Endothelial cell of hepatic sinusoid (primary cell): Measurements from ENCODE around the gene GCKR.

ENCODE experiments used
- in situ Hi-C: cut with HindIII; loops from 2 replicates; pipeline ENCODE4 v1.10.0; 2017; ENCODE audit warnings: low sequenced_read_pairs

GCKR gene, protein sequence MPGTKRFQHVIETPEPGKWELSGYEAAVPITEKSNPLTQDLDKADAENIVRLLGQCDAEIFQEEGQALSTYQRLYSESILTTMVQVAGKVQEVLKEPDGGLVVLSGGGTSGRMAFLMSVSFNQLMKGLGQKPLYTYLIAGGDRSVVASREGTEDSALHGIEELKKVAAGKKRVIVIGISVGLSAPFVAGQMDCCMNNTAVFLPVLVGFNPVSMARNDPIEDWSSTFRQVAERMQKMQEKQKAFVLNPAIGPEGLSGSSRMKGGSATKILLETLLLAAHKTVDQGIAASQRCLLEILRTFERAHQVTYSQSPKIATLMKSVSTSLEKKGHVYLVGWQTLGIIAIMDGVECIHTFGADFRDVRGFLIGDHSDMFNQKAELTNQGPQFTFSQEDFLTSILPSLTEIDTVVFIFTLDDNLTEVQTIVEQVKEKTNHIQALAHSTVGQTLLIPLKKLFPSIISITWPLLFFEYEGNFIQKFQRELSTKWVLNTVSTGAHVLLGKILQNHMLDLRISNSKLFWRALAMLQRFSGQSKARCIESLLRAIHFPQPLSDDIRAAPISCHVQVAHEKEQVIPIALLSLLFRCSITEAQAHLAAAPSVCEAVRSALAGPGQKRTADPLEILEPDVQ

DNA sequence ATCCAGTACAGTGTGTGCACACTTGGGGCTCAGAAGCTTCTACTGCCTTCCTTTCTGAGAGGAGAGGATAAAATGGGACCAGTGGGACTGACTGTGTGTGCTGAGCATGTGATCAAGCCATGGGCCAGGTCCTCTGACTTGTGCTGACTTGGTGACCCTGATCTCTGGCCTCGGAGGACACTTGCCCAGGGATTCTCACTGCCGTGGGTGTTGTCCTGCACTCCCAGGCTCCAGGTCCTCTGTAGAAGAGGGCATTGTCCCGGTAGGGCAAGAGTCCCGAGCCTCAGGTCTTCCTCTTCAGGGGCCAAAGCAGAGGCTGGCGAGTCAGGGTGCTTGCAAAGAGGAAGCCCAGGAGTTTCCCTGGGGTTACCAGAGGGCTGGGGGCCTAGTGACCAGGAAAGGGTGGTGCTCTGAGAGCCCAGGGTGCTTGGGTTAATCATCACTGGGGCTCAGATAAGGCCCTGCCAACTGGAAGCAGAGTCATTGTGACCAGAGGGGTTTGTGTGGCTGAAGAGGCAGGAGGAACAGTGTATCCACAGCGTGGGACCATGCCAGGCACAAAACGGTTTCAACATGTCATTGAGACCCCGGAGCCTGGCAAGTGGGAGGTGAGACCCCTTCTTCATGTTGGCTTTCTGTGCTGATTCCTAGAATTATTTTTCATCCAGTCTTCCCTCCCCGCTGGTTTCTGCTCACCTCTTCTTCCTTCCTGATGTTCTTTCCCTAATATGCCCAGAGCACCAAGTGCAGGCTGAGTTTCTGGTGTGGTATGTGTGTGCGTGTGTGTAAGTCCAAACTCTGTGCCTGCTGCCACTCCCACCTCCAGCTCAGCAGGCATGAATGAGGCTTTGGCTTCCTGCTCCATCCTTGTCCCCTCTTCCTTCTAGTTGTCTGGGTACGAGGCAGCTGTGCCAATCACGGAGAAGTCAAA, at the start of gene GCKR:
GCKR (plus strand) TSS at position 483 of the 931 bp plus-strand sequence; CDS start at position 549, 66 bp downstream.
- in situ Hi-C loops, result no loop called here

DNA sequence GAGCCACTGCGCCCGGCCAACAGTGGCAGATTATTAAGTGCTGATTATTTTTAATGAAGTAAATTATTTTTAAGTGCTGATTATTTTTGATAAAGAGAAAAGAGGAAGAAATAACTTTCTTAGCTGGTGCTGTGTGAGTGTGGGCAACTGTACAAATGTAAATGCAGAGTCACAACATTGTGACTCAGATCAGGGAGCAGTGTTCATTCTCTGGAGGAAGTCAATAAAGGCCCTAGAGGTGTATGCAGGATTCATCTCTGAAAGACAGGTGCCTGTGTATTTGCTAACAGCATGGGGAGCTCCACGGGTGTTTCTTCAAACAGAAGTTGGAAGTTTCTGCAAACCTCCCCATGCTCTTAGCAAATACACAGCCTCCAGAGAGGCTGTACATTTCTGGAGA, 48.3 kb upstream of the GCKR start:
- in situ Hi-C loops, result no loop called here

DNA sequence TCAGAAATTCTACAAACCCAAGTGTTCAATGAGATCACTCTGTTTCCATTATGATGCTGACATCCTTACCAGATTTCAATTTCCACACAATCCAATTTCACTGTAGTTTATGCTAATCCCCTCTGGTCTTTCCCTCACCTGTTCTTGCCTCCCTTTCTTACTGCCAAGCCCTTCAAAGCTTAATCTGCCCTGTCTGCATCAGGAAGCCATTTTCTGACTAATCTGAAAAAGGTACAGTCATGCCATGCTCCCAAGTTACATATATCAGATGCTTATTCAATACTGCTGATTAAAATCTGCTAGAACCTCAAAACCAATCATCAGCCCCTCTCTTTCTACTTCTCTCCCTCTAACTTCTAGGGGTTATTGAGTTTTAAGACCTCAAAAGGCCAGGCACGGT, 45.5 kb upstream of the GCKR start:
- in situ Hi-C loops, result no loop called here

DNA sequence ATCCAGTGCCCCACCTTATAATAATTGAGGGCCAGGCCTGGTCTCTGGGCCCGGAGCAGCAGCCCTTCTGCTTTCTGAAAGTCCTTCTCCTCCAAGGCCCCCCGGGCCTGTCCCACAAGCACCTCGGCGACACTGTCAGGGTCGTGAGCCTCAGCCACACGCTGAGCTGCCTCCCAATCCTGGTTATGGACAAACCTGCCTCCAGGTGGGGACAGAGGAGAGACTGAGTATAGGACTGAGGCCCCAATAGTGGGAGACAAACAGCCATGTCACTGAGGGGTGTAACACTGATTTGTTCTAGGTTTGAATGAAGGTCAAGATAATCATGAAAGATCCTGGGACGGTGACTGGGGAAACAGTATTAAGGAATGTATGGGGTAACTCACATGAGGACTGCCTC, 42.7 kb upstream of the GCKR start:
- in situ Hi-C loops, result no loop called here

DNA sequence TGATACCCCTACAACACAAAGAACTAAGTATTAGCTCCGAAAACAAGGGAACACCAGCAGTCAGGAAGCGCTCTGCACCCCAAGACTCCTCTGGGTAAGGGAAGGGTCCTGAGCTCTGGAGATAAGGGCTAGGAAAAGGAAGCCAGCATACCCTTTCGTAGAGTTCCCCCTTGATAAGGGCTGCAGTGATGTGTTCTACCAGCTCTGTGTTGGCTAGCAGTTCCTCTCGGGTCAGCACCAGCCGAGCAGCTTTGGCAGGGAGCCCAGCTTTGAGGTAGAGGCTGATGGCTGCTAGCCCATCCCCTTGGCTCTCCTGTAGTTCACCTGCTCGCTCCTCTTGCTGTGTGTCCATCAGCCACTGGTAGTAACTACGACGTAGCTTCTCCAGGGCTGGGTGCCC, 35.5 kb upstream of the GCKR start:
- in situ Hi-C loops, result no loop called here

DNA sequence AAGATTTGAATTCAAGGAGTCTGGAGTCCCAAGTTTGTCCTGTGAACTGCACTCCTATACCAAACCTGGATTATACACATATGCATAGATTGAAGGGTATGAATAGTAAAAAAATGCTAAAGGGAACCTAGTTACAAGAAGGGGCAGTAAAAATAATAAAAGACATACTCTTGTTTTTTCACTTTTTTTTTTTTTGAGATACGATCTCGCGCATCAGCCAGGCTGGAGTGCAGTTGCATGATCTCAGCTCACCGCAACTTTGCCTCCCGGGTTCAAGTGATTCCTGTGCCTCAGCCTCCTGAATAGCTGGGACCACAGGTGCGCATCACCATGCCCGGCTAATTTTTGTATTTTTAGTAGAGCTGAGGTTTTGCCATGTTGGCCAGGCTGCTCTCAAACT, 32.2 kb upstream of the GCKR start:
- in situ Hi-C loops, result no loop called here

DNA sequence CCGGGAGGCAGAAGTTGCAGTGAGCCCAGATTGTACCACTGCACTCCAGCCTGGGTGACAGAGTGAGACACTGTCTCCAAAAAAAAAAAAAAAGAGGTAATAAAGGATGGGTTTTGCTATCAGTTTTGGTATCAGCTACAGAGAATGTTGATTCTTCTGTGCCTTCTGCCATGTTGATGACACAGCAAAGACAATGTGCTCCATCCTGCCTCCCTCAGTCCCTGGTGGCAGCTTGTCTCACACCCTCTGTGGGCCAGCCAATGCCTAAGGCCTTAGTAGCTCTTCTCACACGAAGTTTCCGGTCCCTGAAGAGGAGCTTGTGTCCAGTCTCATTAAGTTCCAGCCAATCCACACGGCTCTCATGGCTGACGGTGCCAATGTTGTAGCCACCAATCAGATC, 24.7 kb upstream of the GCKR start:
- in situ Hi-C loops, result no loop called here

DNA sequence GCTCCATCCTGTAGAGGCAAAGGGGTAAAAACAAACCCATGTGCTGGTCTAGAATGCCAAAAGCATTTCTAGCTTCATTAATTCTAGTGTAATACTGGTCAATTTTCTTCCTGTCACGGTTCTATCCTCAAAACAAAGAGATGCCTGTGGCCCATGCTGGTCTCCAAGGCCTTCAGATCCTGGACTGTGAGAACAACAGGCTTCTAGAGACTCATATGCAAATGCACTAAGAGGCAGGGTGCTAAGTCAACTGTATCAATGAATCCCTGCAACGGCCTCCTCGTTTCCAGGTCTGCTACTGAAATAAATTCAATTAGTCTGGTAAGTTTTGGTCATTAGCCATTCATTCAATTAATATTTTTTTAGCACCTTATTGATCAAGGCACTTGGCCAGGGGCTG, 11.1 kb upstream of the GCKR start:
- in situ Hi-C loops, result no loop called here

DNA sequence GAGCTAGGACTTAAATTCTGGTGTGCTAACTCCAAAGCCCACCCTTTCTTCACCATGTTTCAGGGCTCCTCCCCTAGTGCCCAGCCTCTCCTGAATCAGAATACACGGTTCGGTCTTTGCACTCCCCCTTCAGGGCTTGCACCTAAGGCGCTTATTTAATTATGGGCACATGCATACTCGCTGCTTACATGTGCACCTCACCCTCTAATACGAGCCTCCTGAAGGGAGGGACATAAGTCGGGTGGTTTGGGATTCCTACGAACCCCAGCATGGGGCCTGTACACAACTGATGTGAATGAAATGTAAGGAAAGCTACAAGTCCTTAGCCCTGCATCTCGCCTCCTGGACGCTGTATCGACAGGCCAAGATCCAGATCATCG, 7.5 kb upstream of the GCKR start:
- in situ Hi-C loops, result no loop called here

DNA sequence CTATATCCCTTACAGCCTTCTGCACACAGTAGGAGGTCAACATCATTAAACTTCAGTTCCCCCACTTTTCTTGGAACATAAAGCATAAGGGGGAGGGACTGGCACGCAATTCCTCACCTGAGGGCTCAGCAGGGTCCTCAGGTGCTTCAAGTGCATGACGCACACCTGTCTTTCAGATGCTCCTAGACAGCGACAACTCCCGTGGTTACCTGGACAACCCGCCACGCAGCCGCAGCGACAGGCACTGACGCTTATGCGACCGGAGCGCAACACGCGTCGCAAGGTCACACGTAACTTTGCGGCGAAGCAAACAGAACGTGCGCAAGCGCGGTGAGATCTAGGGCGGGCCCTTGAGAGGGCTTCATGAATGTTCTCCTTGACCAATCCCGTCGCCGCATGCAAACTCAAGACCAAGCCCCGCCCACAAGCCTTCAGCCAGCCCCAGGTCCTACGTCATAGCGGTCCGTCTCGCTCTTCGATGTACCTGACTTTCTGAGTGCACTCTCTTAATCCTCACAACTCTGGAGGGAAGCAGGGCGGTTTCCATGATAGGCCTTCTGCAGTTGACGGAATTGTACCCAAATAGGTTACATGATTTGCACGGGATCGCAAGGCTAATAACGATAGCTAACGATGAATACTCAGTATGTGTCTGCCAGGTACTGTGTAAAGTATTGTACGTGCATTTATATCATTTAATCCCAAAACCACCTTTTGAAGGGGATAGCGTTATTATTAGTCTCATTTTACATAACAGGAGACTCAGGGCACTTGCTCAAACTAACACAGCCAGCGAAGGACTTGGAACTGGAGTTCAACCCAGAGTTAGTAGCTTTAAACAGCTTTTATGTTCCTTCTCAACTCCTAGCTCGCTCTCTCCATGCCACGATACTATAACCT, 6.9 kb upstream of the GCKR start, which contains the start of gene IFT172:
IFT172 (minus strand) TSS at position 246 of the 900 bp plus-strand sequence; CDS start at position 156, 90 bp downstream.
- in situ Hi-C loops, result no loop called here

DNA sequence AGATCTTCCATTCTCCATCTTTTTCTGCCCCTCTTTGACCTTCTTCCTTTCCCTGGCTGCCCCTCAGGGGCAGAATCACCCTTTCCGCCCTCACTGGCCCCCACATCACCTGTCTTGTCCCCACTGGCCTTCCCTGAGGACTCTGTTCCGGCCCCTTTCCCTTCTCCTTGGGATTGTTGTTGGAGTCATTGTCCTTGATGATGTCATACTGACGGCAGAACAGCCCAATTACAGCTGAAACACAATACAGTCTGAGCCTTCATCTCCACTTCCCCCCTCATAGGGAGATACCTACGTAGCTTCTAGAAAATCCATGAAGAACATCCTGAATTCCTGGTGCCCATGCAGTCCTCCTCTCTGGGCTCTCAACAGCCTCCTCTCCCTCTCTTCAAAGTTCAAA, 4.1 kb upstream of the GCKR start:
- in situ Hi-C loops, result no loop called here

DNA sequence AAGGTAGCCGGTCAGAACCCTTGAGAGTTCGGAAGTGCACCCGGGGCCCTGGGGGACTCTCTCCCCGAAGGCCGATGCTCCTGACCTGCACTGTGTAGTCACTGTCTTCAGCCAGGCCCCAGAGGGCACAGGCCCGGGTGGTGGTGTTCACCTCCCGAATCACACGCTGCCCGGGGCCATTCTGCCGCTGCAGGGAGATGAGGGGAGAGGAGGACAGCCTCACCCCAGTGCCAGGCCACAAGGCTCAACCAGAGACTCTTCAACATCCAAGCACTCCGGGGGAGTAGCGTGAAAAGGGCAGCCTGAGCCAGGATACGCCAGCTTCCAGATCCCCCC, 2.7 kb upstream of the GCKR start:
- in situ Hi-C loops, result no loop called here

DNA sequence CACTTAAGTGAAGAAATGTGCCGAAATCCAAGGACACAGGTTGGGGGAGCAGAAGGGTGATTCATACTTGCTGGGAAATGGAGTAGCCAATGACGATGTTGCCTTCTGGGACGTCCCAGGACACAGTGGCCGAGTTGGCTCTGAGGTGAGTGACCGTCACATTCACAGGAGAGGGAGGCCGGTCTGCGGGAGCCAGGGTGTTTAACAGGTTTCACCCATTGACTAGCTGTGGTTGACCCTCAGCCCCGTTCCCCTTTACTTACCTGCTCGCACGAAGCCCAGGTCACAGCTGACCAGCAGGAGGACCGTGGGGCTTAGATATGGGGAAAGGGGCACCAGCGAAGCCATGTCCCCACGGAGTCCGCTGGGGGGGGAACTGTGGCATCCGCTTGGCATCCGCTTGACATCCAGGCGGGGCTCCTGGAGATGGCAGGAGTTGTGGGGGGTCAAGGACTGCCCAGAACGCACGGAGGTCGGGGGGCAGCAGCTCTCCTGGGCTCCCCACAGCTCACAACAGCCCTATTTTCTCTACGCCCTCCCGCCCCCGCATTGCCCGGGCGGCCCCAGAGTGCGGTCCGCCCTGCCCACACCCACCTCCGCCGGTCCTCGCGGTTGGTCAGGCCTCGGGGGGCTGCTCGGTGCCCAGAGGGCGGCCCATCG, 2.2 kb upstream of the GCKR start:
- in situ Hi-C loops, result no loop called here

DNA sequence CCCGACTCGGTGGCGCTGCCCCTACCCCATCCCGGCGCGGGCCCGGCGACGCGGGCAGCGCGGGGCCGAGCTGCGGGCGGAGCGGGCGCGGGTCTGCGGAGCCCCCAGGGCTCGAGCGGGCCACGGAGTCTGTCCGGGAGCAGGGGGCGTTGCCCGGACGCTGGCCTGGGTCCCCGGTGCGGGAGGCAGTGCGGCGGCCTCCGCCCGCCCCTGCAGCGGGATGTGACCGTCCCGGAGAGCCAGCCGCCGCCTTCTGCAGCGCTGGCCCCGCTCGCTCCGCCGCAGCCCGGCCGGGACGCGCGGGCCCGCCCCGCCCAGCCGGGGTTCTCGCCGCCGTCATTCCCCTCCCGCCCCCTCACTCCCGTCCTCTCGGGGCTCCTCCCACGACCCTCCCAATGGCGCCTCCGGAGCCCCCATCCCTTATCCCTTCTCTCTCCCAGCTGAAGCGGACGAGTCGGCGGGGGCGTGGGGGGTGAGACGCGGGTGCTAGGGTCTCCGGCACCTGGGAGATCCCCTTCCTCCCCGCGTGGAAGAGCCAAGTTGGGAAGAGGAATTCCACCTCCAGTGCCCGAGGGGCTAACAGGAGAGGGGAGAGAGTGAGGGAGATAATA, 1.6 kb upstream of the GCKR start, which contains the start of gene FNDC4:
FNDC4 (minus strand) TSS at position 257 of the 611 bp plus-strand sequence. CDS start 521 bp downstream, outside the sequence.
- in situ Hi-C loops, result no loop called here

DNA sequence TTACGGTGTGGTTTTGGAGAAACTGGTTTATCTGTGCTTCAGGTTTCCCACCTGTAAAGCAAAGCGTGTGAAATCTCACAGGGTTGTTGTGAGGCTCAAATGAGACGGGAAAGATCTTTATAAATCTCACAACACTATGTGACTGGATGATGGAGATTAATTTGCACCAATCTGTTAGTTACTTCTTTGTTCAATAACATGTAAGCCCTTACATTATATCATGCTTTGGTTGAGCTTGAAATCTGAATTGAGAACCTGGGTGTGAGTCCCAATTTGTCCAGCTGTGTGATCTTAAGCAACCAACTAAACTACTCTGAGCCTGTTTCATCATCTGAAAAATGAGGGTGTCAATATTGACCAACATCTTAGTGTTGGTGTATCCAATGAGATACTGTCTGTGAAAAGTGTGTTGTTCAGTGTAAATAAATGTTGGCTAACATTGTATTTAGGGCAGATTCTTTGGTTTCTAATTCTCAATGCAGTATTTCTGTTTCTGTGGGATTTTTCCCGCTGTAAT, 741 bp upstream of the GCKR start:
- in situ Hi-C loops, result no loop called here

DNA sequence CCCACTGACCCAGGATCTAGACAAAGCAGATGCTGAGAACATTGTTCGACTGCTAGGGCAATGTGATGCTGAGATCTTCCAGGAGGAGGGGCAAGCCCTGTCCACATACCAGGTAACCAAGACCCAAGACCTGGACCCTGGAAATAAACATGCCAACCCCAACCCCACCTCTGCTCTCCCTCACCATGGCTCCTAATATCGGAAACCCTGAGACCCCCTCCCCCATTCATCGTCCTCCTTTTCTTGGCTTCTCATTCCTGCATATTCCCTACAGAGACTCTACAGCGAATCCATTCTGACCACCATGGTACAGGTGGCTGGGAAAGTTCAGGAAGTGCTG, 619 bp downstream of the GCKR start:
- in situ Hi-C loops, result no loop called here

DNA sequence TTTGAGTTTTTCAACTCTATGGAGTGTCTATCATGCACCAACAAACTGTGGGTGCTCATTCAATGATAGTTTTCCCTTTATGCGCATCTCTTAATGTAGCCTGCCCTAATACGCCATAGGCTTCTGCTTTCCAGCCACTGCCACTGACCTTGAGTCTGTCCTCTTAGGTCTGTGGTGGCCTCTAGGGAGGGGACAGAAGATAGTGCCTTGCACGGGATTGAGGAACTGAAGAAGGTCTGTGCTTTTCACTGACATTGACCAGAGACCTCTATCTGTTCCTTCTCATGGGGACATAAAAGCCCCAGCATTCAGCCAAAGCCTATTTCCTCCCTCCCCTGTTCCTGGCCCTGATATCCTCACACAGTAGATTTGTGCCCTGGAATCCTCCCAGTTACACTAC, 2.3 kb downstream of the GCKR start:
- in situ Hi-C loops, result no loop called here

DNA sequence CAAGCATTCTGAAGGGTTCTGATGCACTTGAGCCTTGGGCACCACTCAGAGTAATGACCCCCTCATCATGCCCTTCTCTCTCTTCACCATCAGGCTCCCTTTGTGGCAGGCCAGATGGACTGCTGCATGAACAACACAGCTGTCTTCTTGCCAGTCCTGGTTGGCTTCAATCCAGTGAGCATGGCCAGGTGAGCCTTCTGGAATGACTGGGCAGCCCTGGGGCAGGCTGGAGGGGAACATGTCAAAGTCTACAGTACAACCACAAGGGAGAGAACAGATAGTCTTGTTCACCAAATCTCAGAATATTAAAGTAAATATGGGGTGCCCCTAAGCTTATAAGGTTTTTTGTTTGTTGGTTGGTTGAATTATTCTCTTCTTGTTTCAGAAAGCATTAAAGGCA, 4.4 kb downstream of the GCKR start:
- in situ Hi-C loops, result loop anchor here (5.0 kb wide), 1 partner anchor 71 kb away; no protein-coding TSS in a partner anchor

DNA sequence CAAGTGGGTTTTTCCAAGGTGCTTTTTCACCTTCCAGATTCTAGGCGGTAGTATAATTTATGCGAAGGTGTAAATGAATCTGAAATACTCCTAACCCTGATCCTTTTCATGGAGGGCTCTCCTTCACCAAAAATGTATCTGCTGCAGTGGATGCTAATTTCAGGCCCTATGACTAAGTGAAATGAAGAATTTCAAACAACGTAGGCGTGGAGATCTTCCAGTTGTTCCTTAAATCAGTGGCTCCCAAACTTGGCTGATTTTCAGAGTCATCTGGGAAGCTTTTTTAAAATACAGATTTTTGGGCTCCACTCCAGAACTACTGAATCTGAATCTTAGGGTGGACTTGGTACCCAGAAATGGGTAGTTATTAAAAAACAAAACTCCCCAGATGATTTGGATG, 5.5 kb downstream of the GCKR start:
- in situ Hi-C loops, result loop anchor here (5.0 kb wide), 1 partner anchor 70 kb away; no protein-coding TSS in a partner anchor
